Psoas muscle (tissue), 8 donors: ENCODE results near the gene SCUBE3. TPM values are rescaled to one million over a fixed set of nuclear protein-coding genes. Genes with fewer than 3 reads are reported as not detected.
A peak's percentile ranks its signal among the peaks of the same experiment; 100 is the strongest.

Source experiments
- ATAC-seq, 4 donors: fragments of 200-7000 bp; cut with Tn5 transposase; one replicate each; pipeline ENCODE4 v1.9.1; 2020; ENCODE audit warnings: moderate library complexity in 3 of 4, mild to moderate bottlenecking in 2 of 4
- DNase-seq, 2 donors: peaks; one replicate each; pipeline ENCODE4 v3.0.0-alpha.2; 2020
- H3K27ac ChIP-seq: fragments of 200-600 bp; one replicate; pipeline ENCODE4 v1.8.0; 2022
- H3K27me3 ChIP-seq, 3 donors: fragments of 200-600 bp in 1 of 3; one replicate each; pipeline versions ENCODE4 v1.6.1 to v1.8.0; 2013 to 2022; ENCODE audit warnings: low read length in 2 of 3, mild to moderate bottlenecking in 2 of 3, moderate library complexity in 1 of 3; ENCODE audit not compliant: insufficient read depth in 3 of 3
- H3K36me3 ChIP-seq, 2 donors: fragments of 200-600 bp in 1 of 2; one replicate each; pipeline versions ENCODE4 v1.6.1 to v1.8.0; 2013 to 2022; ENCODE audit warnings: low read depth in 1 of 2, mild to moderate bottlenecking in 1 of 2, moderate library complexity in 1 of 2; ENCODE audit not compliant: insufficient read depth in 1 of 2
- H3K4me1 ChIP-seq: fragments of 200-600 bp; one replicate; pipeline ENCODE4 v1.8.0; 2022
- H3K4me3 ChIP-seq: fragments of 200-600 bp; one replicate; pipeline ENCODE4 v1.8.0; 2022; ENCODE audit warnings: mild to moderate bottlenecking
- H3K9me3 ChIP-seq: fragments of 200-600 bp; one replicate; pipeline ENCODE4 v1.8.0; 2022
- WGBS, 3 donors: extraction: QIAGEN DNeasy Blood & Tissue Kit; methylation state at CpG; one replicate each; pipeline versions ENCODE4 v1.1.6 to v1.1.7; 2013; 5-methylcytosine and 5-hydroxymethylcytosine counted together
- intact Hi-C, 2 donors: fragments of 100-400 bp; cut with DNase I; formaldehyde crosslinking; loops; one replicate each; pipeline versions ENCODE4 v1.11.0 to v1.14.2; 2022
- polyA plus RNA-seq, 3 donors: library from polyadenylated mRNA; stranded (reverse); fragments of 200-250 nt; gene quantifications; one replicate each; pipeline ENCODE4 v1.2.3, GENCODE V29; 2013
- total RNA-seq, 4 donors: library from RNA; stranded (reverse); fragmentation: NEBNext Ultra II Directional in 2 of 4; extraction: Animal tissue kit (Norgen Biotek cat#: 25700) in 2 of 4; gene quantifications; one replicate each; pipeline versions ENCODE4 v1.2.1 to v1.2.4, GENCODE V29; 2021 to 2023
- TF ChIP-seq, protein P1 (sequence below): fragments of 200-600 bp; IDR thresholded peaks from one replicate; pipeline ENCODE4 v1.8.0; 2022; ENCODE audit warnings: antibody characterized with exemption
- donor health status: healthy with polysubstance abuse.
- donor health status: DM: no; HTN: no; CAD: no; lungs with moderate emphysema.
- donor health status: Bipolar disorder and iron deficiency.
- donor health status: healthy.
- donor health status: DM: yes; HTN: yes; CAD: no.
- donor health status: DM: no; HTN: no; CAD: no.
- donor health status: DM: no; HTN: no; CAD: no.
- donor health status: DM: yes; HTN: yes; CAD: no.

Gene SCUBE3
- total and polyA plus RNA-seq, 7 donors = 0.01 to 0.21 (median 0.04) TPM; not detected in 2

DNA sequence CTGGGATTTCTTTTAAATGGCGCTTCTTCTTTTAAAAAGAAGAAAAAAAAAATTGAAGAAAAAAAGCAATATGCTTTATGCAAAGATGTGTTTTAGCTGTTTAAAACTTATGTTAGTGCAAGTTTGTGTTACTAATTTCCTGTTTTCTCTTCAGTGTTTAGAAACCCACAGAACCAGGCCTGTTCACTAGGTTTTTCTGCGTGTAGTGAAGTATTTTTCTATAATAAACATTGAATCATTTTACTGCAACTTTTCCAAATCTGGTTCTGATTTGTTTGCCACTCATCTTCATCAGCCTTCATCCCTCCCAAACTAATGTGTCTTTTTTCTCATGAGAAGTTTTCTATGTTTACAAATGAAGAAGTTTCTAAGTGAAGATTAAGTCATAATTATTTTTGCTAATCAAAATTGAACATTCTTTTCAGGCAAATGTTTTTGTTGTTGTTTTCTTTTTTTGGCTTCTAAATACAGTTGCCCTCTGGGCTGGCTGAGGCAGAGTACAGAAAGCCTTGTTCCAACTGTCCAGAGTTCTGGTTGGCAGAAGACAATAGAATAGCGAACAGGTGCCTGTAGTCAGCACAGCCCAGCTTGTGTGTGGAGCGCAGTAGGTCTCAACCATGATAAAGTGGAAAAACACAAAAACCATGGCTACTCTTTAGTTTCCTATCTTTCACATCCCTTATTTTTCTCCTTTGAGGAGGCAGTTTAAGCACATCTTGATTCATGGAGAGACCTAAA, 60.2 kb downstream of the SCUBE3 start:
- H3K4me1 ChIP-seq = peaks cover 25% of the 10 kb centered on the region
- intact Hi-C loops = no loop called here
- DNase-seq (no peak), ATAC-seq (peak in 2 of 4 donors; percentile 35 to 44)
- H3K9me3 ChIP-seq = no peaks in the 10 kb centered on the region
- peaks cover 0 to 5% of the 10 kb centered on the region in 2 donors for H3K36me3 ChIP-seq
- no peak overlapping the region for H3K4me3 ChIP-seq
- H3K27ac ChIP-seq = peak overlapping the region; percentile 42
- H3K27me3 ChIP-seq = no peaks in the 10 kb centered on the region
- TF ChIP-seq, protein P1, sequence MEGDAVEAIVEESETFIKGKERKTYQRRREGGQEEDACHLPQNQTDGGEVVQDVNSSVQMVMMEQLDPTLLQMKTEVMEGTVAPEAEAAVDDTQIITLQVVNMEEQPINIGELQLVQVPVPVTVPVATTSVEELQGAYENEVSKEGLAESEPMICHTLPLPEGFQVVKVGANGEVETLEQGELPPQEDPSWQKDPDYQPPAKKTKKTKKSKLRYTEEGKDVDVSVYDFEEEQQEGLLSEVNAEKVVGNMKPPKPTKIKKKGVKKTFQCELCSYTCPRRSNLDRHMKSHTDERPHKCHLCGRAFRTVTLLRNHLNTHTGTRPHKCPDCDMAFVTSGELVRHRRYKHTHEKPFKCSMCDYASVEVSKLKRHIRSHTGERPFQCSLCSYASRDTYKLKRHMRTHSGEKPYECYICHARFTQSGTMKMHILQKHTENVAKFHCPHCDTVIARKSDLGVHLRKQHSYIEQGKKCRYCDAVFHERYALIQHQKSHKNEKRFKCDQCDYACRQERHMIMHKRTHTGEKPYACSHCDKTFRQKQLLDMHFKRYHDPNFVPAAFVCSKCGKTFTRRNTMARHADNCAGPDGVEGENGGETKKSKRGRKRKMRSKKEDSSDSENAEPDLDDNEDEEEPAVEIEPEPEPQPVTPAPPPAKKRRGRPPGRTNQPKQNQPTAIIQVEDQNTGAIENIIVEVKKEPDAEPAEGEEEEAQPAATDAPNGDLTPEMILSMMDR = no peak
- 57 to 71% (median 57%) methylated on average over 4 of the region's 4 CpGs for WGBS, 3 donors

DNA sequence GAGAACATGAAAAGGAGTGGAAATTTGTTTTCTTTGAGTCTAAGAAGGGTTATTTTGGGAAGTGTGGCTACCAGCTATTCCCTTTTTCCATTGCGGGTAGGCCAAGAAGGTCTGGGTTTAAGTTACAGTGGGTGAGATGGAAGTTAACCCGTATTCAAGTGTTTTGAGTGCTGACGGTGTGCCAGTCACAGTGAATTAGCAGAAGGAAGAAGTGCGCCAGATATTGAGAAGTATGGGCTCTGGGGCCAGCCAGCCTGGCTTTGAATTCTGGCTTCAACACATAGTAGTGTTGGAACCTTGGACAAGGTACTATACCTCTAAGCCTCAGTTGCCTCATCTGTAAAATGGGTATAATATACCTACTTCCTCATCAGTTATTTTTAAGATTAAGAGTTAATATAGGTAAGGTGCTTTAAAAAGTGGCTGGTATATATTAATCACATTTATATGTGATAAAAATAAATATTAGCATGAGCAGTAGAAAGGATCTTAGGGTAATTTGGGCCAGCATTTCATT, 62.0 kb downstream of the SCUBE3 start:
- peaks cover 32% of the 10 kb centered on the region for H3K4me1 ChIP-seq
- no peak for DNase-seq
- no peak overlapping the region for H3K4me3 ChIP-seq
- 33 to 81% (median 39%) methylated on average over 4 of the region's 4 CpGs for WGBS, 3 donors
- ATAC-seq = peak in 3 of 4 donors; percentile 11 to 27 (median 26)
- H3K27me3 ChIP-seq = no peaks in the 10 kb centered on the region
- H3K9me3 ChIP-seq = no peaks in the 10 kb centered on the region
- TF ChIP-seq, protein P1 = no peak
- intact Hi-C loops = no loop called here
- H3K36me3 ChIP-seq = peaks cover 0 to 5% of the 10 kb centered on the region in 2 donors
- peak overlapping the region; percentile 42 for H3K27ac ChIP-seq

DNA sequence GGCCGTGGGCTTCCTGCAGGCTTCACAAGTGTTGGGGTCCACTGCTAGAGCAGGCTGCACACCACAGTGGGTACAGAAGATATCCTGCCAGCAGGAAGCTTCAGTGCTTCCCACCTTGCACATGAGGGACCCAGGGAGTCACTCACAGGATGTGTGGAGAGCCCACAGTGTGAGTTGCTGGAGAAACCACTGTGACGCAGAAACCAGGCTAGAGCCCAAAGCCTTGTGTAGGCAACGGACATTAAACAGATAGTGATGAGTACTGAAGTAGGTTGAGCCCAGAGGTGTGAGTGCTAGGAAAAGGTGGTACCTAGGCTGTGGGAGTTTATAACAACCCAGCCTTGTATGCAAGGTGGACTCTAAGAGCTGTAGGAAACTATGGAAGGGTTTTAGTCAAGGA, 65.0 kb downstream of the SCUBE3 start:
- intact Hi-C loops = no loop called here
- WGBS, 3 donors = 94 to 99% (median 99%) methylated on average over 3 of the region's 3 CpGs
- H3K4me3 ChIP-seq = no peak overlapping the region

DNA sequence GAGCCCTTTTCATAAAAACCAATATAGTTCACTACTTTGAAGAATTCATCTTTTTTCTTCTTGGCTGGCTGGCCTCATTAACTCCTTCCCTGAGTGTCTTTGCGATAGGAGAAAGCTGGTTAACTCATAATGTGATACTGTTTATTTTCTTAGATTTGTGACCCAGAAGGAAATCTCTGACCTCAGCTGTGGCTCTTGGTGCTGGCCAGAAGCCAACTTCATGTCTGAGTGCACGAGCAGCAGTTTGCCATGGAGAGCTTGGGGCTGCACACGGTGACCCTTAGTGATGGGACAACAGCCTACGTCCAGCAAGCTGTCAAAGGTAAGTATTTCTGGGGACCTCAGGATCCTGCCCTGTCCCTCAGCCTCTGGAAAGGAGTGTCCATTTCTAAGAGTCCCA, 67.1 kb downstream of the SCUBE3 start:
- TF ChIP-seq, protein P1 = no peak
- DNase-seq = no peak
- Histone ChIP-seq H3K27me3 (no peaks in the 10 kb centered on the region), H3K36me3 (peaks cover 6 to 49% of the 10 kb centered on the region in 2 donors), H3K9me3 (no peaks in the 10 kb centered on the region), H3K27ac (no peak overlapping the region), H3K4me3 (no peak overlapping the region), H3K4me1 (peaks cover 35% of the 10 kb centered on the region)
- intact Hi-C loops = no loop called here
- 26 to 57% (median 35%) methylated on average over 4 of the region's 4 CpGs for WGBS, 3 donors
- ATAC-seq = no peak

More for the DNA sequence above, 65.0 kb downstream of the SCUBE3 start:
- Histone ChIP-seq H3K36me3 (peaks cover 6 to 29% of the 10 kb centered on the region in 2 donors), H3K27me3 (no peaks in the 10 kb centered on the region), H3K9me3 (no peaks in the 10 kb centered on the region), H3K27ac (no peak overlapping the region), H3K4me1 (peaks cover 52% of the 10 kb centered on the region)
- no peak for DNase-seq
- TF ChIP-seq, protein P1 = no peak
- no peak for ATAC-seq
